VCaP (cell line): ENCODE results near the gene SMIM12.
A peak's percentile ranks its signal among the peaks of the same experiment; 100 is the strongest.

Source experiments
- H3K27ac ChIP-seq: fragments of 450-650 bp; 2 replicates; pipeline ENCODE4 v1.5.1; 2017
- TF ChIP-seq, protein P1 (sequence below): fragments of 450-650 bp; conservative IDR thresholded peaks from 2 replicates; pipeline ENCODE4 v1.5.1; 2017; ENCODE audit warnings: mild to moderate bottlenecking, moderate library complexity

The SMIM12 gene

DNA sequence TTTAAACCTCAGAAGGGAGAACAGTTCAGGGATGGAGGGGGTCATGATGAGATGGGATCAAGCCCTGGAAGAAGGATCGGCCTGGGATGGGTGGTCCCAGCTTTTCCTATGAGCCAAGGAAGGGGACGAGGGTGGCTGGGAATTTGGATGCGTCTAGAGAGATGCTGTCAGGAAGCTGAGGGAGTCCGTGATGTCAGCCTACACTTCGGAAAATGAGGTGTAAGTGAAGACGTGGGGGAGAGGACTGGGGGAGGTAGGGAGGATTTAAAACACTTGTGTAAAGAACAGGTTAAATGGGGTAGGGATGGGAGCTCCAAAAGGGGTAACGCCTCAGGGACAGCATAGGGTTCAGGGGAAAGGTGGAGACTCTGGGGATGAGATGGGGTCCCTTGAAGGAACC lies 42.4 kb upstream of the SMIM12 start:
- H3K27ac ChIP-seq: no peak overlapping the region
- TF ChIP-seq, protein P1, sequence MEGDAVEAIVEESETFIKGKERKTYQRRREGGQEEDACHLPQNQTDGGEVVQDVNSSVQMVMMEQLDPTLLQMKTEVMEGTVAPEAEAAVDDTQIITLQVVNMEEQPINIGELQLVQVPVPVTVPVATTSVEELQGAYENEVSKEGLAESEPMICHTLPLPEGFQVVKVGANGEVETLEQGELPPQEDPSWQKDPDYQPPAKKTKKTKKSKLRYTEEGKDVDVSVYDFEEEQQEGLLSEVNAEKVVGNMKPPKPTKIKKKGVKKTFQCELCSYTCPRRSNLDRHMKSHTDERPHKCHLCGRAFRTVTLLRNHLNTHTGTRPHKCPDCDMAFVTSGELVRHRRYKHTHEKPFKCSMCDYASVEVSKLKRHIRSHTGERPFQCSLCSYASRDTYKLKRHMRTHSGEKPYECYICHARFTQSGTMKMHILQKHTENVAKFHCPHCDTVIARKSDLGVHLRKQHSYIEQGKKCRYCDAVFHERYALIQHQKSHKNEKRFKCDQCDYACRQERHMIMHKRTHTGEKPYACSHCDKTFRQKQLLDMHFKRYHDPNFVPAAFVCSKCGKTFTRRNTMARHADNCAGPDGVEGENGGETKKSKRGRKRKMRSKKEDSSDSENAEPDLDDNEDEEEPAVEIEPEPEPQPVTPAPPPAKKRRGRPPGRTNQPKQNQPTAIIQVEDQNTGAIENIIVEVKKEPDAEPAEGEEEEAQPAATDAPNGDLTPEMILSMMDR: no peak

DNA sequence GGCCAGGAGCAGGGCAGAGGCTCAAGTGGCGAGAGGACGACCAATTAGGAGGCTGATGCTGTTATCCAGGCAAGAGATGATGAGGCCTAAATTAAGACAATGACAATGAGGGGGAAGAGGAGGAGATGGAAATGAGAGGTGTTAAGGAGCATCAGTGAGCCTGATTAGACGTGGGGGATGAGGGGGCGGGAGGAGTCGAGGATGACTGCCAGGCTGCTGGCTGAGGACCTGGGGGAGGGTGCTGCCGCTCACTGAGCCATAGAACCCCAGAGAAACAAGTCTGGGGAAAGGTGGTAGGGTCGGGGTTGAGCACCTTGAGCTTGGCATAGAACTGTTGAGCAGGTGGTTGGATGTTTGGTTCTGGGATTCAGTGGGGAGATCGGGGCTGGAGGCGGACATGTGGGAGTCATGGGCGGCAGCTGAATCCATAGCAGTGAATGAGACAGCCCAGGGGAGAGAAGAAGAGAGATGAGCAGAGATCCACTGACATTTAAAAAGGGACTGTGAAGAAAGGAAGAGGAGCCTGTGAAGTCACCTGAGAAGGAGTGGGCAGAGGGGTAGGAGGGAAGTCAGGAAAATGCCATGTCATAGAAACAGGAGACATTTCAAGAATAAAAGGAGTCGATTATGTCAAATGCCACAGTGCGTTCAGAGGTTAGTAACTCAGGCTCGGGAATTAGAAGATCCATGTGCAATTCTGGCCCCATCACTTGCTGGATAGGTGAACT lies 41.4 kb upstream of the SMIM12 start:
- no peak overlapping the region for H3K27ac ChIP-seq
- TF ChIP-seq, protein P1: no peak

DNA sequence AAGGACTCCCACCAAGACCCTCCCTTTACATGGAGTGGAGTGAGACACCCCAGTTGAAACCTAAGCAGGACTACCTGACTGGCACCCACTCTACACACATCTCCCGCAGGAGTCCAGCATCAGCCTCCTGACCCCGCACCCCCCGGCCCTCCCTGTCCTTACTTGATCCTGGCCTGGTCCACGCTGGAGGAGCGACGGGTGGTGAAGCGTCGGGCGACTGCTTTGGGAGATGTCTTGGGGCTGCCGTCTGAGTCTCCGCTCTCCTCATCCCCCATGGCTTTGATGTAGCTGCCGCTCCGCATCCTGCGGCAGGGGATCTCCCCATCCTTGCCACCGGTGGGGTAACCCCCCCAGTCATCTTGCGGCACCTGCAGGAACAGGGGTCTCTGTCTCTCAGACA lies 40.4 kb upstream of the SMIM12 start:
- TF ChIP-seq, protein P1: no peak
- H3K27ac ChIP-seq: no peak overlapping the region

DNA sequence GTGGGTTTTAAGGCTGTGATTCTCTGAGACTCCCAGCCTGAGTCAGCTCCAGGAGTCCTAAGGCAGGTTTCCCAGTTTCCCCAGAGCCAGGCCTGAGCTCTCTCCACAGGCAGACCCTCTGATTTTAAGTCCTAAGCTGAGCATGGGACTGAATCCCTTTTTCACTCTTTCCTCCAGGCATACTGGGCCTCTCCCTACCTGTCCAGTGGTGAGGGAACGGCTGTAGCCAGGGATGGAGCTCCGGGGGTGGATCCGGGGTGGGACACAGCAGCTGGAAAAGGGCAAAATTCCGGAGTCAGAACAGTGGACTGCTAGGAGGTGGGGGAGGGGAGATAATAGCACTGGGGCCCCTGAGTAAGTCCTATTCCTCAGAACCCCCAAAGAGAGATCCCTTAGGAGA lies 39.9 kb upstream of the SMIM12 start:
- H3K27ac ChIP-seq: no peak overlapping the region
- TF ChIP-seq, protein P1: no peak

DNA sequence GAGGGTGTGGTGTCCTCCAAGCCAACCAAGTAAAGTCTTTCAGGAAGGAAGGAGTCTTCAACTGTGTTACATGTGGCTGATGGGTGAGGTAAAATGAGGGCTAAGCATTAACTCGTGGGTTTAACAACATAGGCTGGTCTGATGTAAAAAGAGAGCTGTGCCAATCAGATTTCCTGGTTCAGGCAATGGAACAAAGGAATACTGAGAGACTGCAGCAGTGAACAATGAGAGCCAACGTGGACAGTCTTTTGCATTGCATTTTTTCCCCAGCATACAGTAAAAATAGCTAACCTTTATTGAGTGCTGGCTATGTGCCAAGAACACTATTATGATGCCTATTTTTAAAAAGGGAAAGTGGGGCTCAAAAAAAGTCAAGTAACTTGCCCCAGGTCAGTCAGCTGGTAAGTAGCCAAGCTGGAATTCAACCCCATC lies 38.8 kb upstream of the SMIM12 start:
- H3K27ac ChIP-seq: no peak overlapping the region
- TF ChIP-seq, protein P1: no peak

DNA sequence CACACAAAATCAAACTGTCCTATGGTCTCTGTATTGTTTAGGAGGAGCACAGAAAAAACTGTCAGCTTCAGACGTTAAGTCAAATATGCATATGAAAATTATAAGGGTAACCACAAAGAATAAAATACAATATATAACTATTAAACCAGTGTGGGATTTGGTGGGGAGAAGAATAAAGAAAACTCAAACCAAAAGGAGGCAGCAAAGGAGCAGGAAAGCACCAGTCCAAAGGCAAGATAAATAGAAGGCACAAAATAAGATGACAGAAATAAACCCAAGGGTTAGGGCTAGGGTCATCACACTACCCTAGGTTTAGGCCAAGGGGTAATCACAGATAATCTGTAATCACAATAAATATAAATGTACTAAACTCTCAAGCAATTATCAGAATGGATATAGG lies 37.1 kb upstream of the SMIM12 start:
- no peak overlapping the region for H3K27ac ChIP-seq
- TF ChIP-seq, protein P1: peak; percentile 44

DNA sequence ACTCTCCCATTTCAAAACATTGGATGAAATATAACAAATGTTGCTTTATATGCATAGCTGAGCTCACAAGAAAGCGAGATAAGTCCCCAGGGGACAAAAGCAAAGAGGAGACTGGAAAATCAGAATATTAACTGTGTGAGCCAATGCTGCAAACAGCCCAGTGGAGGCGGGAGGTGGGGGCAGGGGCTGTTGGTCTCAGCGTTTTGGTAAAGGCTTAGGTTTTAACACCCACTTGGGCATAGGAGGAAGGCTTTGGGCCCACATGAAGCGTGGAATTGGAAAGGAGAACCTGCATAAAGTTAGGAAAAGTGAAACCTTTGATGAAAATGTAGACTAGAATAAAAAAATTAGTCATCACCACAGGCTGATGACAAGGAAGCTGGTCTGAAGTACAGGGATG lies 30.2 kb upstream of the SMIM12 start:
- TF ChIP-seq, protein P1: no peak
- H3K27ac ChIP-seq: no peak overlapping the region
